CD14-positive monocyte (primary cell): ENCODE results near the gene TUBE1. TPM values are rescaled to one million over a fixed set of nuclear protein-coding genes. Genes with fewer than 3 reads are reported as not detected.

Experiments used
- DNase-seq, 3 donors: peaks; one replicate each; pipeline ENCODE4 v3.0.0-alpha.2; 2011 to 2022
- H2AFZ ChIP-seq: 2 replicates; pipeline ENCODE4 v1.6.0; 2012; ENCODE audit warnings: mild to moderate bottlenecking, low read depth, low read length, inconsistent platforms; ENCODE audit not compliant: insufficient read depth, poor library complexity, severe bottlenecking
- H3K27ac ChIP-seq, 2 donors: 1 replicate in 1 of 2; 2 replicates in 1 of 2; pipeline ENCODE4 v1.5.1; 2012 to 2013; ENCODE audit warnings: low read length in 2 of 2, control low read depth in 1 of 2, inconsistent platforms in 1 of 2, low read depth in 1 of 2, mild to moderate bottlenecking in 1 of 2
- H3K27me3 ChIP-seq, 2 donors: one replicate each; pipeline versions ENCODE4 v1.6.0 to v1.6.1; 2011 to 2013; ENCODE audit warnings: low read length in 2 of 2; ENCODE audit not compliant: control insufficient read depth in 2 of 2, insufficient read depth in 2 of 2
- H3K36me3 ChIP-seq, 2 donors: replicated peaks in 1 of 2; 1 replicate in 1 of 2; 2 replicates in 1 of 2; pipeline versions ENCODE4 v1.5.1 to v1.6.1; 2012 to 2013; ENCODE audit warnings: low read length in 2 of 2, control low read depth in 1 of 2, inconsistent platforms in 1 of 2, mild to moderate bottlenecking in 1 of 2; ENCODE audit not compliant: insufficient read depth in 2 of 2, control insufficient read depth in 1 of 2
- H3K4me1 ChIP-seq, 2 donors: 1 replicate in 1 of 2; 2 replicates in 1 of 2; pipeline versions ENCODE4 v1.5.1 to v1.6.1; 2012 to 2013; ENCODE audit warnings: low read length in 2 of 2, control low read depth in 1 of 2, inconsistent platforms in 1 of 2, mild to moderate bottlenecking in 1 of 2, moderate library complexity in 1 of 2; ENCODE audit not compliant: insufficient read depth in 2 of 2, control insufficient read depth in 1 of 2
- H3K4me2 ChIP-seq: replicated peaks from 2 replicates; pipeline ENCODE3; 2012; ENCODE audit warnings: low read length, moderate library complexity, mild to moderate bottlenecking; ENCODE audit not compliant: poor library complexity, severe bottlenecking; ENCODE audit errors: extremely low read depth
- H3K4me3 ChIP-seq, 3 experiments: fragments of 200-600 bp in 1 of 3; sonication (generic) in 1 of 3; replicated peaks in 1 of 3; 1 replicate in 2 of 3; 2 replicates in 1 of 3; pipeline ENCODE4 v1.5.1; 2011 to 2013; ENCODE audit warnings: low read length in 3 of 3, mild to moderate bottlenecking in 3 of 3, control low read depth in 2 of 3, low read depth in 2 of 3, inconsistent platforms in 1 of 3, moderate library complexity in 1 of 3
- H3K79me2 ChIP-seq: 2 replicates; pipeline ENCODE4 v1.6.0; 2012; ENCODE audit warnings: mild to moderate bottlenecking, control low read depth, inconsistent platforms, low read length, moderate library complexity; ENCODE audit not compliant: insufficient read depth
- H3K9ac ChIP-seq: 2 replicates; pipeline ENCODE4 v1.6.0; 2017; ENCODE audit warnings: low read length, mild to moderate bottlenecking; ENCODE audit not compliant: insufficient read depth, poor library complexity, severe bottlenecking
- H3K9me3 ChIP-seq, 2 donors: replicated peaks in 1 of 2; 1 replicate in 1 of 2; 2 replicates in 1 of 2; pipeline versions ENCODE4 v1.5.1 to v1.6.1; 2012 to 2013; ENCODE audit warnings: low read length in 2 of 2, control low read depth in 1 of 2; ENCODE audit not compliant: control insufficient read depth in 1 of 2, insufficient read depth in 1 of 2
- H4K20me1 ChIP-seq: 2 replicates; pipeline ENCODE4 v1.6.0; 2012; ENCODE audit warnings: mild to moderate bottlenecking, low read length, control low read depth, moderate library complexity; ENCODE audit not compliant: insufficient read depth
- H3K27ac Mint-ChIP-seq, 7 donors: one replicate each; pipeline ENCODE4 v1.8.0; 2020; ENCODE audit warnings: mild to moderate bottlenecking in 7 of 7, mixed read lengths in 7 of 7, moderate library complexity in 6 of 7, inconsistent platforms in 2 of 7
- H3K27me3 Mint-ChIP-seq, 3 donors: one replicate each; pipeline ENCODE4 v1.8.0; 2021 to 2022; ENCODE audit warnings: low read depth in 3 of 3, mild to moderate bottlenecking in 3 of 3, mixed read lengths in 3 of 3, moderate library complexity in 3 of 3, inconsistent platforms in 1 of 3
- H3K36me3 Mint-ChIP-seq, 2 donors: one replicate each; pipeline ENCODE4 v1.8.0; 2020; ENCODE audit warnings: mixed read lengths in 2 of 2, inconsistent platforms in 1 of 2, mild to moderate bottlenecking in 1 of 2
- H3K4me1 Mint-ChIP-seq: one replicate; pipeline ENCODE4 v1.8.0; 2020; ENCODE audit warnings: mild to moderate bottlenecking, mixed read lengths
- H3K4me3 Mint-ChIP-seq, 2 donors: one replicate each; pipeline ENCODE4 v1.8.0; 2020; ENCODE audit warnings: mild to moderate bottlenecking in 2 of 2, mixed read lengths in 2 of 2, moderate library complexity in 1 of 2
- H3K9me3 Mint-ChIP-seq, 7 donors: one replicate each; pipeline ENCODE4 v1.8.0; 2020 to 2022; ENCODE audit warnings: mixed read lengths in 7 of 7, mild to moderate bottlenecking in 6 of 7, moderate library complexity in 6 of 7, inconsistent platforms in 2 of 7
- CTCF ChIP-seq: fragments of 200-600 bp; IDR thresholded peaks from one replicate; pipeline ENCODE4 v1.8.0; 2022; ENCODE audit warnings: antibody characterized with exemption, mild to moderate bottlenecking
- WGBS: methylation state at CpG from one replicate; pipeline ENCODE4 v1.1.5; 2013; ENCODE audit warnings: missing lambda C conversion rate; ENCODE audit not compliant: insufficient coverage; 5-methylcytosine and 5-hydroxymethylcytosine counted together
- intact Hi-C, 2 donors: fragments of 100-400 bp; cut with micrococcal nuclease; formaldehyde crosslinking; loops; one replicate each; pipeline versions ENCODE4 v1.15.0 to v1.15.1; 2023
- polyA plus RNA-seq, 3 donors: library from polyadenylated mRNA; depleted of rRNA in 1 of 3; unstranded in 2 of 3; stranded (reverse) in 1 of 3; fragments of 300-500 nt in 2 of 3; fragments of >200 nt in 1 of 3; fragmentation: Illumina TruSeq in 2 of 3; gene quantifications; 1 replicate in 2 of 3; 2 replicates in 1 of 3; pipeline ENCODE4 v1.2.3, GENCODE V29; 2012 to 2021

The TUBE1 gene
- polyA plus RNA-seq, 3 donors = 2.1 to 4.6 (median 2.7) TPM

GRCh38 chr6:112029045-112029822 is 58.0 kb downstream of the TUBE1 start:
- Histone ChIP-seq H2AFZ (no peak overlapping the region), H3K79me2 (no peaks in the 10 kb centered on the region), H3K9me3 (no peaks in the 10 kb centered on the region), H3K4me1 (no peaks in the 10 kb centered on the region), H3K9ac (no peak overlapping the region), H4K20me1 (no peaks in the 10 kb centered on the region), H3K36me3 (no peaks in the 10 kb centered on the region), H3K27me3 (no peaks in the 10 kb centered on the region), H3K4me3 (no peak overlapping the region), H3K4me2 (no peak overlapping the region), H3K27ac (no peak overlapping the region)
- WGBS = 79% methylated on average over 13 of the region's 15 CpGs
- DNase-seq = peak; percentile 61 to 73 (median 72)
- no peaks in the 10 kb centered on the region for H3K4me1 Mint-ChIP-seq
- peak overlapping the region in 1 of 7 donors; percentile 82 for H3K27ac Mint-ChIP-seq
- peaks cover 0 to 5% (median 0%) of the 10 kb centered on the region in 7 donors for H3K9me3 Mint-ChIP-seq
- no peak overlapping the region for H3K4me3 Mint-ChIP-seq
- intact Hi-C loops = loop anchor here (2.0 to 5.0 kb wide), 2 partner anchors 318 to 322 kb away; no protein-coding TSS in a partner anchor
- peaks cover 0 to 2% (median 2%) of the 10 kb centered on the region in 3 donors for H3K27me3 Mint-ChIP-seq
- no peaks in the 10 kb centered on the region for H3K36me3 Mint-ChIP-seq
- peak; percentile 83 for TF ChIP-seq CTCF

GRCh38 chr6:112027942-112028674 is 59.2 kb downstream of the TUBE1 start:
- intact Hi-C loops = loop anchor here (2.0 to 5.0 kb wide), 2 partner anchors 317 to 321 kb away; no protein-coding TSS in a partner anchor
- peaks cover 0 to 2% (median 0%) of the 10 kb centered on the region in 3 donors for H3K27me3 Mint-ChIP-seq
- Histone ChIP-seq H3K27me3 (no peaks in the 10 kb centered on the region), H3K4me3 (no peak overlapping the region), H3K4me2 (no peak overlapping the region), H3K36me3 (no peaks in the 10 kb centered on the region), H3K79me2 (no peaks in the 10 kb centered on the region), H3K4me1 (no peaks in the 10 kb centered on the region), H3K9ac (no peak overlapping the region), H2AFZ (no peak overlapping the region), H3K27ac (no peak overlapping the region), H4K20me1 (no peaks in the 10 kb centered on the region), H3K9me3 (no peaks in the 10 kb centered on the region)
- DNase-seq = no peak
- no peaks in the 10 kb centered on the region for H3K4me1 Mint-ChIP-seq
- H3K36me3 Mint-ChIP-seq = no peaks in the 10 kb centered on the region
- H3K27ac Mint-ChIP-seq = no peak overlapping the region
- no peak for TF ChIP-seq CTCF
- H3K9me3 Mint-ChIP-seq = peaks cover 0 to 8% (median 4%) of the 10 kb centered on the region in 7 donors
- H3K4me3 Mint-ChIP-seq = no peak overlapping the region
- WGBS = no CpG with 5 or more reads among the region's 3 CpGs
